ENCODE results near the gene CD4.

The CD4 gene

DNA sequence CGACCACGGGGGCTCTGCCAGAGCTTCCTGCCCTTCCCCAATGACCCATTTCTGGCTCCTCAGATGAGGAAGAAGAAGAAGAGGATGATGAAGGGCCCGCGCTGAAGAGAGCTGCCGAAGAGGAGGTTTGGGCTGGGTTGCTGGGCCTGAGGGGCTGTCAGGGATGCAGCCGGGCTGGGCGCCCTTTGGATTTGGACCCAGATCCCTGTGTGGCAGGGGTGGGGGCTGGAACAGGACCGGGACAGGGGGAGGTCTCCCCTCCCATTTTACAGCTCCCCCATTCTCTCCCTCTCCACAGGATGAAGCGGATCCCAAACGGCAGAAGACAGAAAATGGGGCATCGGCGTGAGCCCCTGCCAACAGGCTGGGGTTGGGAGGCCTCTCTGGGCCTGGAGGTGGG, 19.2 kb upstream of the CD4 start:
- TF ChIP-seq CTCF (IDR thresholded peaks at IDR 0.05), result no peak
- Histone ChIP-seq H3K27ac (peak overlapping the region in 1 of 2 donors; percentile 52), H3K4me3 (no peak overlapping the region)
- no peak for DNase-seq (ENCODE audit: low spot score)

DNA sequence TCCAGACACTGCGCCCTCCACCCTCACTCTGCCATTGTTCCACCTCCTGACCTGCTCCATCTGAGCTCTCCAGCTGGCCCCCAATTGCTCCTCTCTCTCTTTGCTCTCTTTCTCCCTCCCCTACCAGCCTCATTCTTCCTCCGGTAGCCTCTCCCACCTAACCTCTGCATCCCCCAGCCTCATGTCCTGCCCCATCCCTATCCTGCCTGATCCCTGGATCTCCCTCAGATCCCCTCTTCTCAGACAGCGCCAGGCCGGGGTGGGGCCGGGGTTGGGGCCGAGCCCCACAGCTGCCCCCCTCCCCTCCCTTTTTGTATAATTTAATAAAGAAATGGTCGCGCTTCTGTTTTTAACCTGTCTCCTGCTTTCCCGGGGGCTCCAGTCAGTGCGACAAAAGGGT, 18.7 kb upstream of the CD4 start:
- Histone ChIP-seq H3K4me3 (no peak overlapping the region), H3K27ac (peak overlapping the region in 1 of 2 donors; percentile 52)
- no peak for TF ChIP-seq CTCF (IDR thresholded peaks at IDR 0.05)
- DNase-seq (ENCODE audit: low spot score), result no peak

- TF ChIP-seq CTCF (IDR thresholded peaks at IDR 0.05), result no peak
- Histone ChIP-seq H3K4me3 (no peak overlapping the region), H3K27ac (peak overlapping the region in 1 of 2 donors; percentile 52)
- no peak for DNase-seq (ENCODE audit: low spot score)
These were observed 18.2 kb upstream of the CD4 start for GRCh38 chr12:6771091-6771495.

- peak overlapping the region; percentile 12 for H3K4me3 ChIP-seq
- no peak for DNase-seq (ENCODE audit: low spot score)
- H3K27ac ChIP-seq, result peak overlapping the region in 1 of 2 donors; percentile 52
- no peak for TF ChIP-seq CTCF (IDR thresholded peaks at IDR 0.05)
These were observed 17.6 kb upstream of the CD4 start for GRCh38 chr12:6771509-6772330.

GRCh38 chr12:6772331-6772695, 17.0 kb upstream of the CD4 start, which contains the start of gene LAG3:
Gene LAG3 (plus strand): TSS chr12:6772520. CDS start chr12:6772853, 333 bp downstream.
- Histone ChIP-seq H3K27ac (peak within 1 kb of the TSS in 1 of 2 donors; percentile 52), H3K4me3 (peak within 1 kb of the TSS; percentile 47)
- no peak for TF ChIP-seq CTCF (IDR thresholded peaks at IDR 0.05)
- no peak for DNase-seq (ENCODE audit: low spot score)

- no peak for DNase-seq (ENCODE audit: low spot score)
- no peak for TF ChIP-seq CTCF (IDR thresholded peaks at IDR 0.05)
- no peak overlapping the region for H3K27ac ChIP-seq
- peak overlapping the region; percentile 47 for H3K4me3 ChIP-seq
These were observed 16.4 kb upstream of the CD4 start for GRCh38 chr12:6772726-6773589.
